ENCODE measurements around the gene MAFF.

Gene MAFF

GRCh38 chr22:38222797-38223119 lies 21.0 kb downstream of the MAFF start:
- TF ChIP-seq, protein P1, sequence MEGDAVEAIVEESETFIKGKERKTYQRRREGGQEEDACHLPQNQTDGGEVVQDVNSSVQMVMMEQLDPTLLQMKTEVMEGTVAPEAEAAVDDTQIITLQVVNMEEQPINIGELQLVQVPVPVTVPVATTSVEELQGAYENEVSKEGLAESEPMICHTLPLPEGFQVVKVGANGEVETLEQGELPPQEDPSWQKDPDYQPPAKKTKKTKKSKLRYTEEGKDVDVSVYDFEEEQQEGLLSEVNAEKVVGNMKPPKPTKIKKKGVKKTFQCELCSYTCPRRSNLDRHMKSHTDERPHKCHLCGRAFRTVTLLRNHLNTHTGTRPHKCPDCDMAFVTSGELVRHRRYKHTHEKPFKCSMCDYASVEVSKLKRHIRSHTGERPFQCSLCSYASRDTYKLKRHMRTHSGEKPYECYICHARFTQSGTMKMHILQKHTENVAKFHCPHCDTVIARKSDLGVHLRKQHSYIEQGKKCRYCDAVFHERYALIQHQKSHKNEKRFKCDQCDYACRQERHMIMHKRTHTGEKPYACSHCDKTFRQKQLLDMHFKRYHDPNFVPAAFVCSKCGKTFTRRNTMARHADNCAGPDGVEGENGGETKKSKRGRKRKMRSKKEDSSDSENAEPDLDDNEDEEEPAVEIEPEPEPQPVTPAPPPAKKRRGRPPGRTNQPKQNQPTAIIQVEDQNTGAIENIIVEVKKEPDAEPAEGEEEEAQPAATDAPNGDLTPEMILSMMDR (IDR thresholded peaks at IDR 0.05; ENCODE audit: low read depth, low read length, missing control alignments), result no peak
- DNase-seq (ENCODE audit: low read depth), result no peak
- H3K4me3 ChIP-seq (ENCODE audit: low read depth, low read length), result no peak overlapping the region
- in situ Hi-C loops (cut with HindIII; ENCODE audit: low sequenced_read_pairs), result no loop called here

GRCh38 chr22:38223289-38223960 lies 21.6 kb downstream of the MAFF start:
- no peak overlapping the region for H3K4me3 ChIP-seq (ENCODE audit: low read depth, low read length)
- DNase-seq (ENCODE audit: low read depth), result no peak
- TF ChIP-seq, protein P1 (IDR thresholded peaks at IDR 0.05; ENCODE audit: low read depth, low read length, missing control alignments), result no peak
- in situ Hi-C loops (cut with HindIII; ENCODE audit: low sequenced_read_pairs), result no loop called here

- TF ChIP-seq, protein P1 (IDR thresholded peaks at IDR 0.05; ENCODE audit: low read depth, low read length, missing control alignments), result no peak
- DNase-seq (ENCODE audit: low read depth), result no peak
- H3K4me3 ChIP-seq (ENCODE audit: low read depth, low read length), result no peak overlapping the region
- in situ Hi-C loops (cut with HindIII; ENCODE audit: low sequenced_read_pairs), result loop anchor here (5.0 kb wide), 1 partner anchor 40 kb away; no protein-coding TSS in a partner anchor
Measured at GRCh38 chr22:38226853-38227649, 25.3 kb downstream of the MAFF start.

DNA sequence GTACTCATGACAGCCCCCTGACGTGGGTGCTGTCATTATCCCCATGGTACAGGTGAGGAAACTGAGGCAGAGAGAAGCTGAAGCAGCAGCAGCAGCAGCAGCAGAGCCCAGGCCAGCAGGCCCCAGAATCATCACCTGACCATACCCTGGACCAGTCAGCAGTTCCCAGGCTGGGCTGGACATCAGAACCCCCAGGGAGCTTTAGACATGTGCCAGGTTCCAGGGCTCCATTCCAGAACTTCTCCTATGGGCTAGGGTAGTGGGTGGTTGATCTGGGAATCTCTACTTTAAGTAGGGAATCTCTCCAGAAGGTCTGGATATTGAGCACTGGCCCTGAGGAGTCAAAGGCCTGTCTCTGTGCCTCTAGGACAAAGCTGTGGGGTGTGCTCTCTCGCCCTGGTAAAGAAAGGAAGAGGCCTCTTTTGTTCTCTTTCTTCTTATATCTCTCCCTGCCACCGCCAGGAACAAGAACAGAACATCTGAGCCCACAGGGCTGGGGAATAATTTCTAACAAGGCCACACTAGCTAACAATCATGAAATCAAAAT lies 26.6 kb downstream of the MAFF start:
- DNase-seq (ENCODE audit: low read depth), result no peak
- in situ Hi-C loops (cut with HindIII; ENCODE audit: low sequenced_read_pairs), result loop anchor here (5.0 kb wide), 1 partner anchor 39 kb away; no protein-coding TSS in a partner anchor

GRCh38 chr22:38228873-38229740 lies 27.3 kb downstream of the MAFF start:
- no peak for DNase-seq (ENCODE audit: low read depth)
- in situ Hi-C loops (cut with HindIII; ENCODE audit: low sequenced_read_pairs), result loop anchor here (5.0 kb wide), 1 partner anchor 38 kb away; no protein-coding TSS in a partner anchor
- TF ChIP-seq, protein P1 (IDR thresholded peaks at IDR 0.05; ENCODE audit: low read depth, low read length, missing control alignments), result no peak
- no peak overlapping the region for H3K4me3 ChIP-seq (ENCODE audit: low read depth, low read length)

More for the DNA sequence above, 26.6 kb downstream of the MAFF start:
- no peak overlapping the region for H3K4me3 ChIP-seq (ENCODE audit: low read depth, low read length)
- TF ChIP-seq, protein P1 (IDR thresholded peaks at IDR 0.05; ENCODE audit: low read depth, low read length, missing control alignments), result no peak

Data from astrocyte of the cerebellum (primary cell).